HG03571 (cell line): ENCODE data around the gene TMEM86A.
A peak's percentile ranks its signal among the peaks of the same experiment; 100 is the strongest.

Source experiments
- ATAC-seq: cut with Tn5 transposase; IDR thresholded peaks from one replicate; pipeline ENCODE4 v1.9.1; 2021; ENCODE audit not compliant: unreplicated experiment

Gene TMEM86A

DNA sequence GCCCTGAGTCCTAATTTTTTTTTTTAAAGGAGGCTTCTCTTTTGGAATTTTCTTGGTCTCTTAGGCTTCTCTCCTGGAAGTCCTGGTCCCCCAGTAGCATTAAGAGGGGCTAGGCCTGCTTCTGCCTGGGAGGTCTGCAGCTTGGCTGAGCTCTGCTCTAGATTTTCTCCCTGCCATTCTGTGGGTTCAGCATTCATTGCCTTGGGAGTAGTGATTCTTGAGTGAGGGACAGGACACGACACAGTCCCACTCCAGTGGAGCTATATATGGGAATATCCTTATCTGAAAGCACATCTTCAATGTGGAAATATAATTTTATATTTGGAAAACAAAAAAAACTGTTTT is 23.7 kb downstream of the TMEM86A start:
- peak; percentile 13 for ATAC-seq

DNA sequence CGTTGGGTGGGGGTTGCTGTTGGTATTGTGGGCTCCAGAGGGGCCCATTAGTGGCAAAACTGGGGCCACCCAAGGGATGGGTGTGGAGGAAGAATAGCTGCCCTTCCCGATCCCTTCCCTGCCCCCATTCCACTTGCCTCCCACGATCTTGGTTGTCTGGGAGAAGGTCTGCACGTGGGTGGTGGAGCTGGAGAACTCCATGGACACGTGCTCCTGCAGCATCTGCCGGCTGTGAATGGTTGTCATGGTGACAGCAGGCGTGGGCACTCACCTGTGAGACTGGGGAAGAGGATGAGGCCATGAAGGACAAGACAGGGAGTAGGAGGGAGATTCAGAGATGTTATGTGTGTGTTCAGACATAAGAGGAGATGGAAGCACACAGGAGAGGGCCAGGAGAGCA is 25.4 kb downstream of the TMEM86A start:
- ATAC-seq = no peak

DNA sequence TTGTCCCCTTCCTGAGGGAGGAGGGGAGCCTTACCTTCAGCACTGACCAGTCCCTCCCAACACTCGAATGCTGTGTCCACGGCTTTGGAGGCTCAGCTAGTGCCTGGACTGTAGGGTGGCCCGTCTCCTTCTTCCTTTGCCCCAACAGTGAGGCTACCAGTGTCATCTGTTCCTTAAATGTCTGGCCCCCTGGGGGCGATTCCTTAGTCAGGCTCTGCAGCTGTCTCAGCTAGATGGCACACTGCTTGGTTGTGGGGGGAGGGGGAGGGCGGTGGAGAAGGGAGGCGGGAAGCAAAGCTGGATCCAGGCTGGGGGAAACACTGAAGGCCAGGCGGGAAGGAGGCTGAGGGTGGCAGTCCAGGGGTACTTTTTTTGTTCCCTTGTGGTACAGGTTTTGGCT is 27.5 kb downstream of the TMEM86A start, which contains the start of gene IGSF22:
Gene IGSF22, minus strand, starts transcription at position 149 of the 400 bp plus-strand sequence. CDS start 1,952 bp downstream, outside the sequence.
- ATAC-seq = no peak

DNA sequence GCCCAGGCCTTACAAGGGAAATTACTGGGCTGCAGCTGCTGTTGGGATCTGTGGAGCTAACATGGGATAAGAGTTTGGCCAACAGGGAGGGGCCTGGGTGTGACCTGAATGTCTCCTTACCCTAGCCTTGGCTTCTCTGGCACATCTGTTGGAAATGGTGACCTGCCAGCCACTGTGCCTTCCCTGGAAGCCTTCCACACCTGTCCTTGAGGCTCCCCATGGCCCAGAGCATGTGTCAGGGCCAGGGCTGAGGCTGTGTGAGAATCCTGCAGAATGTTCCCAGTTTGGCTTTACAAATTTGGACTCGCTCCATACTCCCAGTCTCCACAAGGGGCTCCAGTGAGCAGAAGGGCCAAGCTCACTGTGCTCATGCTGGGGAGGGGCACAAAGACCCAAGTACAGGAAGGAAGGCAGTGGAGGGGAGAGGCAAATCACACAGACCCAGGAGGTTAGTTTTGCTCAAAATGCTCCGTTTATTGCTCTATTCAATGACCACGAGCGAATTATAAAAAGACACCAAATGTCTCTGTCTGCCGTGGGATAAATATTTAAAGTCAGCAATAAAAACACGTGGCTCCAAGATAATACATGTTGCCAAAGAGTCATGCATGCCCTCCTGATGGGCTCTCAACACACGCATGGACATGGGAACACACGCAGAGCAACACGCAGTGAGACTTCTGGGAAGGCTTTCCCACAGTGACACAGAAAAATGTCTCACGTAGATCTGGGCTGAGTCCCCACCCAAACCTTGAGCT is 29.1 kb downstream of the TMEM86A start:
- no peak for ATAC-seq

DNA sequence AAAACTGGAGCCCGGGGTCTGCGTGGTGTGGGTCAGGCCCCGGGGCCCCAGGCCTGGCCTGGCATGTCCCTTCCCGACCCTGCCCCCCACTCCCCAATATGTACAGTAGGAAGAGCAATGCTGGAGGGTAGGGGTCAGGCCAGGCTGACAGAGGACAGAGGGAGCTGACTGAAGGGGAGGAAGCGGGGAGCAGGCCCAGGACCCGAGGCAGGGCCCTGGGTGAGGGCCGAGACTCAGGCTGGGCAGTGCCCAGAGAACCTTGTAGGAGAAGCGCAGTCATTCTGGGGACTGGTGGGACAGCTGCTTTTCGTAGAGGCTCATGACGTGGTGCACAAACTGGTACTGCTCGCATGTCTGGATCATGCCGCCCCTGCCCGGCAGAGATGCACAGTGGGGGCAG is 30.1 kb downstream of the TMEM86A start:
- no peak for ATAC-seq

DNA sequence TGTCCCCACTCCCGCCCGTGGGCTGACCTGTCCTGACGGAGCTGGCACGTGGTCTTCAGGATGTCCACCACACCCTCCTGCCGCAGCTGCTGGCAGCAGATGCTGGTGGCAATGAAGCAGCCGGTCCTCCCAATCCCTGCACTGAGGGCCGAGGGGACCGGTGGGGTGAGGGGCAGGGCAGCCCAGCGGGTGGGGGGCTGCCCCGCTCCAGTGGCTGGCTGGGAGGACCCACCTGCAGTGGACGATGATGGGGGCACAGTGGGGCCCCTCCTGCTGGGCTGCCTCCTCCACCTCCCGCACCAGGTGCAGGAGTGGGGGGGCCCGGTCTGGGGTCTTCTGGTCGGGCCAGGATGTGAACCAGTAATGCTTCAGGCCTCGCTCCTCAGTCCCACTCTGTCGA is 30.8 kb downstream of the TMEM86A start:
- ATAC-seq = no peak

DNA sequence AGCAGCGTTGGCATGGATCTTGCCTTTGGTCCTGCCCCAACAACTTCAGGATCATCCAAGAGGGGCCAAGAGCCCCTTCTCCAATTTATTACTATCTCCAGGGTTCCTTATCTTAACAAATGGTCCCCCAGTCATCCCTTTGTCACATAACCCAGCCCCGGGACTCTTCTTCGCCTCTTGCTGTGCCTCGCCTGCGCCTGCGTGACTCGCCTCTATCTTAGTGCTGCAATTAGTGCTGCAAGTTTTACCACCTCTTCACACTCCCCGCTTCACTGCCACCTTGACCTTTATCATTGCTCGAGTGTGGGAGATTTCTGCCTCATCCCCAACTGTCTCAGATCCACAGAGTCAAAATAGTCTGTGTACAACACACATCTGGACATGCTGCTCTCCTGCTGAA is 31.4 kb downstream of the TMEM86A start:
- no peak for ATAC-seq

DNA sequence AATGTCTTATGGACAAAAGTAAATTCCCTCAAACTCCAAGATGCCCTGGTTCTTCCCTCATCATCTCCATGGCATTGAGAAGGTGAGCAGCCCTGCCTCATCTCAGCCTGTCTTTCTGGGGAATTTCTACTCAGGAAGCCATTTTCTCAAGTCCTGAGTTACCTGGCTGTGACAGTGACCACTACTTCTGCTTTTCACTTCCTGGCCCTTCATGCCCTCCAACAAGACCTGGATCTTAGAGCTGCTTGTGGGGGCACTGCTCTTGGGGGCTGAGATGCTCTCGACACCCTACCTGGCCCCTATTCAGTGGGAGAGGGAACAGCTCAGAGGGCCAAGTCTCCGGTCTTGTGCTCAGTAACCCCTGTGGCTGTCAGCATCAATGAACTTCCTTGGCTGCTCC is 32.9 kb downstream of the TMEM86A start:
- no peak for ATAC-seq

DNA sequence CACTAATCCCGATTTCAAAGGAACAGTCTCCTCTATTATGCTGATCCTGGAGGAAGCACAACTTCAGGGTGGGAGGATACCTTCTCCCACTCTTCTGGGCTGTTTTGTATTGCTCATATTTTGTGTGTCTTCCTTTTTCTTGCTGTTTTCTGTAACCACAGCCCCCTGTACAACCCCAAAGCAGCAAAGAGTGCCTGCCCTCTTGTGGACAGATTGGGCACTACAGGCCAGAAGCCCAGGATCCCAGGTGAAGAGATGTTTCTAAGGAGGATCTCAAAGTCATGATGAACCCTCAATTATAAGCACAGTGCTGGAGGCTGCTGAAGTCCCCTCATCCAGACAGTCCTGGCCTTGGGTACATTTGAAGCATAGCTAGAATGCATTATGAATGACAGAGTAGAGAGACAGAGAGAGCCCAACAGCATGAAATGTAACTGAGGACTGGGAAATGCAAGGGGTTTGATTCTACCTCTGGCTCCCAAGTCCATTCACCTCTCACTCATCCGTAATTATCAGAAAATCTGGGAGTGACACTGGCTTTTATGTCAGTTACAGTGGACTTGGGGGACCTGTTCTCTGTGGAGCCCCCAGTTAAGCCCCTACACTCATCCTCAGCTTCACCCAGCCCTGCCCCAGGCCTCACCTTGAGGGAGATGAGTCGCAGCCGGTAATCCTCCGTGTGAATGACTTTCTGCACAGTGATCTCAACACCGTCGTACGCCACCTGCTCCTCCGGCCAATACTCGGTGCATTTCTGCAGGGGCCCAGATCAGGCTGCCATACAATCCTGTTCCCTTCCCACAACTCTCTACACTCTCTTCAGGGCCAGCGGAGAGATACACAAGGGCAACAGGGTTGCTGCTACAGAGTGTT is 33.6 kb downstream of the TMEM86A start:
- ATAC-seq = no peak

DNA sequence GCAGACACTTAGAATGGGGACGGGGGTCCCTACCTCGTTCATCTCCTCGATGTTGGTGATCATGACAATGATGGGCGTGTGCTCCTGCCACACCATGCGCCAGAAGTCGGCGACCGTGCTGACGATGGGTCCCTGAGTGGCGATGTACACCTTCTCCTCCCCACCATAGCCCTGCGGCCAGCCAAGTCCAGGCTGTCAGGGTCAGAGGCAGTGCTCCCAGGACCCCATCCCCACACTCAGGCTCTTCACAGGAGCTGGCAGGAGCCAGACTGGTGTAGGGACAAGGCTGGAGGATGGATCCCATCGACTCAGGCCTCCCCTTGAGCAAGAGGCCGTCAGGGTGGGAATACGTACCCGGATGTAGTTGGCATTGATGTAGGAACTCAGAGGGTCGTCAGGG is 34.6 kb downstream of the TMEM86A start:
- ATAC-seq = no peak

DNA sequence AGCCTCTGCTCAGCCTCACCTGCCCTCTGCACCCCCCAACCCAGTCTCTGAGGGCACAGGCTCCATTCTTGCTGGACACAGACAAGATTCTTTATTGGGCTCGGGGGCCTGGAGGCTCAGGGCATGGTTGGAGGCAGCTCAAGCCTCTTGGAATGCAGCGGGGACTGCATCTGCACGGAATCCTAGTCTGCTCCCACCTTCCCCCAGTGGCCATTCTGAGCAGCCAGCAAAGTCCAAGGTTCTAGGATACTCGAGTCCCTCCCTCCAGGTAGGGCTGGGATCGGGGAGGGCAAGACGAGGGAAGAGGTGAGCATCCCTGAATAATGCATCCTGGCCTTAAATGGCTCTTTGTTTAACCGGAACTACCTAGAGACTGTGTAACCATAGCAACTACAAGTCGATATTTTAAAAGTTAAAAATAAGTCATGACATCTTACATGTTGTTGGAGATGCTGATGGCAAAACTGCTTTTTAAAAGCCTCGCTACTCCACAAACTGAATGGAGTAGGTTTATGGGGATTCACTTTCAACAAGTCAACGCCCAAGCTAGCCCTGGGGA is 38.1 kb downstream of the TMEM86A start:
- no peak for ATAC-seq

DNA sequence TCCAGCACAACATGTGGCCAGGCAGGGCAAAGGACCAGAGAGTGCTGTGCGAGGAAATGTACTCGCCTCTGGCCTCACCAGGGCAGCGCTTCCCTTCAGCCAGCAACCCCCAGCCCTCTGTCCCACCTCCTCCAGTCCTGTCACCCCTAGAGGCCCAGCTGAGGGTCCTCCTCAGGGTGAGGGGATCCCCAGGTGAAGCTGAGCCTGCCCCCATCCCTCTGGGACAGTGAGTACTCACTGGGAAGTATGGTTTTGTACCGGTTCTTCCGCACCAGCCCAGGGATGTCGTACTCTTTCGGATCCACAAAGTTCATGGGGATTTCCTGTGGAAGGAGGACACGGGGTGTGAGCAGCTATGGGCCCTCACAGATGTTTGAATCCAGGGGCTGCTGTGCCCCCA is 39.1 kb downstream of the TMEM86A start:
- no peak for ATAC-seq

DNA sequence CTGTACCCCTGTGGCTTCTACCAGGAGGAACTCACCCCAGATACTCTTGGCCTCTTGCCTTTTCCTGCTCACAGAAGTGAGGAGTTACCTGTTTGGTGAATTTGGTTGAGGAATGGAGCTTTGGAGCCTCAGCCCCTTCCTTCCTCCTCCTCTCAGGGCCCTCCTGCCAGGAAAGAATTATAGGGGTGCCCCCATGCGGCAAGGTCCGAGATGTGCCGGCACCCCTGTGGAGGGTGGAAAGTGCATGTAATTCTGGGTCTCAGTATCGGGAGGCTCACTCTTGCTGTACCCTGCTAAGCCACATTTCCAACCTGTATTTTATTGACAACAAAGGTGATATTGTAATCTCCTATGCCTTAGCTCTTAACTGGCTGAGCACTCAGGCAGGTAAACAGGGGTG is 41.1 kb downstream of the TMEM86A start:
- no peak for ATAC-seq

DNA sequence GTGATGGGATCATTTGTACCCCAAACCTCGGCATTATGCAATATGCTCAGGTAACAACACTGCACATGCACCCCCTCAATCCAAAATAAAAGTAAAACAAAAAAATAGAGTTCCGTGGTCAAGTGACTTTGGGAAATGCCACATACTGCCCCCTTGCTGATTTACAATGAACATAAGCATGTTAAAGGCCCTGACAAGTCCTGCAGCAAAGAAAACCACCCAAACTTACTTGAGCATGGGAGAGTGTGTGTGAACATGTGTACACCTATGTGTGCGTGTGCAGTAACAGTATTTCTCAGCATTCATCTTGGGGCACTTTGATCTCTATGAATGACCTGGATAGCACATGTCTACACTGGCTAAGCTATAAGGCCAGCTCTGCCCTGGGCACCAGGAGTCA is 43.2 kb downstream of the TMEM86A start:
- no peak for ATAC-seq

DNA sequence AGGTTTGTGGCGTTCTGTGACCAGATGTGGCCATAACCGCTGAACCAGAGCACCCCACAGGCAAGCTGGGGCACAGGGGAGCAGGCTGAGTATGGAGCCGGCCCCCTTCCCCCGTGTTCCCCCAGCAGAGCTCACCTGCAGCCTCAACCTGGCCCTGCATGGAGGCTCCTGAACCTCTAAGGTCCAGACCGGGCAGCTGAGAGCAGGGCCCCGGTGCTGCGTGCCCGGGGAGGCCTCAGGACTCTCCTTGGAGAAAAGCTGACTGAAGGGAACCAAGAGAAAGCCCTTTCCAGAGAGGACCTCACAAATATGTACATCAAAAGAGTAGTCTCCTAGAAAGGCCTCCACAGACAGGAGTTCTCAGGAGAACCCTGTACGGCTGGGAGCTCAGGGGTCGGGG is 44.8 kb downstream of the TMEM86A start:
- no peak for ATAC-seq

DNA sequence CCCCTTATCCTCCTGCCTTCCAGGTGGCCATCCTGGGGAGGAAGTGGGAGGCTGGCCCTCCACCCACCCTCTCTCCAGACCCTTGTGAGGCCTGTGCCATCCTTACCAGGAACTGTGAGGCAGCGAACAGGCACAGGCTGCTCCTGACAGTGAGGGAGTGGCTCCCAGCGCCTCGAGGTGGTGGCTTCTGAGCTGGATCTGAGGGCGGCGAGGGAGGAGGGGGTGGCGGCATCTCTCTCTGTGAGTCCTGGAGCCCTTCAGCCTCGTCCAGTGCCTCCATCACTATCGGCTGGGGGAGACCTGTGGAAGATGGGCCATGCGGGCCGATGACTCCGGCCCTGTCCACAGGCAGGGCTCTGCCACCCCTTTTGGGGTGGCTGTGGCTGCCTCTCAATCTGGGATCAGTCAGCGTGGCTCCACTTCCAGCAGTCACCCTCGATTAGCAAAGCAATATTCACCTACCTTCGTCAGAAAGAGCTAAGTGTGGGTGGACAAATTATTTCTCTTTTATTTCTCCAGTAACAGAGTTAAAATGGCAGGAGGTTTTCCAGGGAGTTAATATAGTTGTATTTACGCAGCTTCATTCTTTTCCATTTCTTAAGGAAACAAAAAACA is 45.4 kb downstream of the TMEM86A start:
- no peak for ATAC-seq

DNA sequence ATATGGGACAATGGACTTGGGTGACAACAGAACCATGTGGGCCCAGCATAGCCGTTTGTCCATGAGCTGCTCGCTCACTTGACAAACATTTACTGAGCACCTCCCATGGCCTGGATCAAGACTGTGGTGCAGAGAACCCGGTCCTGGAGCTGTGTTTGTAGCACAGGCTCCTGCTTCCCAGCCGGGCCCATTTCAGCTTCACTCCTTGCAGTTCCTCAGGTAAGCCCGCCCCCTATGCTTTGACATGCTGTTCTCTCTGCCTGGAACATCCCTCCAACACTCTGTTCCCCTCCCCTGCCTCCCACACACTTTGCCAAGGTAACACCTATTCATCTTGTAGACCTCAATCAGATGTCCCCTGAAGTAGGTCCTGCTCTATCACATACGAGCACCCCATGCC is 46.7 kb downstream of the TMEM86A start:
- no peak for ATAC-seq

DNA sequence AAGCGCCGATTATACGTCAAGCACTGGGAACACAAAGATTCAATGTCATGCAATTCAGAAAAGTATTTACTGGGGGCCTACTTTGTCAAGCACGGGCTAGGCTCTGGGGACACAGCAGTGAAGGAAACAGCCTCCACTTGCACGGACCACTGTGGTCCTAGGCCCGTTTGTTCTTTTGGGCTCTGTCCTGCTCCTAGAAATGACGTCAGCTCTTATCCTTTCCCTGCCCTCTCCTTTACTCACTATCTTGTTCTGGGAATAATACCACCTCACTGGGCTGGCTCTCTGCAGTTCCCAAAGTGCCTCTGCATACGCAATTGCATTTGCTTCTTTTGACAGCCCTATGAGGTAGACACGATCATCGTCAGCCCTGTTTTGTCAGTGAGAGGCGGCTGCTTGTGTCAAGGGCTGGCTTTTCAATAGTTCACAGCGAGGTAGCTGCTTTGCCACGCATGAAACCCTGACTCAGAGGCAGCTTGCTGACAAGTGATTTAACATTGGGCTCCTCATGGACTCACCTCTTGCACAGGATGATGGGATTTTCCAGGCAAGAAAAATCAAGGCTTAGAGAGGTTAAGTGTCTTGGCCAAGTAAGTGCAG is 50.3 kb downstream of the TMEM86A start:
- no peak for ATAC-seq

DNA sequence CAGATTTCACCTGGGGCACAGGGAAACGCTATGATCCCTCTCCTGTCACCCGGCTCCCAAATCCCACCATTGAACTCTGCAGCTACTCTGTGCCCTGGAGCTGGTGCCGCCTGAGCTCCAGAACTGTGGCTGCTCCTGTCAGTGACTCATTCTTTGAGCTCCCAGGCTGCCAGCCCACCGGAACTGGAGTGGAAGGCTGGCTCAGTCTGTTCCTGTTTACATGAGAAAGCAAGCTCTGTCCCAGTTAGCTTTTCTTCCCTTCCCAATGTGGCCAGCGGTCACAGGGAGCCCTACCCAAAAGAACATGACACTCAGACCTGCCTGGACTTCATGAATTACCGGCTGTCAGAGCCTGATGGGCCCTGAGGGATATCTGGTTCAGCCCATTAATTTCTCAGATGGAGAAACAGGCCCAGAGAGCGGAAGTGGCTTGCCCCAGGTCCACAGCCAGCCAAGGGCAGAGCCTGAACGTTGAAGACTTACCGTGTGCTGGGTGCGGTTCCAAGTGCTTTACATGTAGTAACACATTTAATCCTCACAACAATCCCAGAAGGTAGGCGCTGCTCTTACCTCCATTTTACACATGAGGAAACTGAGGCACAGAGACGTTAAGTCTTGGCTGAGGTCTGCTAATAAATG is 51.2 kb downstream of the TMEM86A start:
- no peak for ATAC-seq

DNA sequence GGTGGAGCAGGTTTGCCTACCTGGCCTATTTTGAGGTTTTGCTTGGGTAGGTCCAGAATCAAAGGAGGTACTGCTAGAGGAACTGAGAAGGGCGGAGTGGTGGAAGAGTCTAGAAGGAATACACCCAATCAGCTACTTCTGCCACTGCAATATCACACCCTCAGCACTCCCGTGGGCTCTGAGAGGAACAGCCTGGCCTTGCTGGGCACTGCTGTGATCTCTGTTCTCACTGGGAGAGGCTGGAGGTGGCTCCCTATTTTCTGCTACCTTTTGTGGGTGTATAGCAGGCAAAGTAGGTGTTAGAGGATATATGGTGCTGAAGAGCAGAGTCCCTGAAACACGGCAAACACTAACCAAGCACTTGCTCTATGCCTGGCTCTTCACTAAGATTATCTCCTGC is 52.4 kb downstream of the TMEM86A start:
- ATAC-seq = no peak

DNA sequence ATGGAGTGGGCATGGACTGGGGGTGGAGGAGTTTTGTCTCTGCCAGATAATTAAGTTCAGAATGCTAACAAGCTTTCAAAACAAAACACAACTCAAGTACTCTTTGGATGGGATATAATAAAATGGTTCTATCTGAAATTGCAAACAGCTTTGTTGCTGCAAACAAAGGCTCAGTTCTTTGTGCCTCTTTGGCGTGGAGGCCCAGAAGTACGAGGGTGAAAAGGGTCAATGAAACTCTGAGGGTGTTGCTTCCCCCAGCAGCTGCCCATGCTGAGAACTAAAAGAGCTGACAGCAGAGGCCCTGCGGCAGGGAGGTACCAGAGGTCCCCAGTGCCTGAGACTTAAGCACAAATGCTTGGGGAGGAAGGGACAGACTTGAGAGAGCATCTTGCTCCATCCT is 53.9 kb downstream of the TMEM86A start:
- ATAC-seq = no peak
